ENCODE results near the gene MOSPD3. TPM values are rescaled to one million over a fixed set of nuclear protein-coding genes. Genes with fewer than 3 reads are reported as not detected.

The MOSPD3 gene
- total RNA-seq, 1 experiment from 2014 or later: 16.7 TPM

DNA sequence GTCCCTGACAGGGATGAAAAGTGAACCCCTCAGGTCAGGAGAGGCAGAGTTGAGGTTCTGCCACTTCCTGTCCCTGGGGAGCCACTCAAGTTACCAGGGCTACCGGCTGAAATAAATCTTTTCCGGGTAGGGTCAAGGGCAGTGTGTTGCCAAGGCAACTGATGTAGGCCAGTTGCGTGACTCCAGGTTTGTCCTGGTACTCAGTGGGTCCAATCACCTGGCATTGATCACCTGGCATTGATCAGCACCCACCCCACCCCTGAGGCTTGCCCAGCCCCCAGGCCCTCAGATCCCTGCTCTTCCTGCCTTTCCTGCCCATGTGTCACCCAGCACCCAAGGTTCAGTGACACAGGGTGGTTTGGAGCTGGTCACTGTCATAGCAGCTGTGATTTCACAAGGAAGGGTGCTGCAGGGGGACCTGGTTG, 44.6 kb upstream of the MOSPD3 start:
- WGBS (ENCODE audit: extremely low coverage, insufficient read length, low lambda C conversion rate): no CpG with 5 or more reads among the region's 3 CpGs
- Mint-ChIP-seq H3K27me3 (ENCODE audit: low read depth) (peaks cover 5% of the 10 kb centered on the region), H3K4me3 (peak overlapping the region in 1 of 2 experiments; percentile 7; a peak in 1 of 5 replicates), H3K9me3 (peaks cover 0 to 2% of the 10 kb centered on the region in 2 experiments; a peak in 1 of 5 replicates), H3K36me3 (ENCODE audit: insufficient read depth in 1 of 3, low read depth in 3 of 3) (peaks cover 2 to 4% (median 2%) of the 10 kb centered on the region in 3 experiments; a peak in 3 of 7 replicates), H3K4me1 (peaks cover 34 to 43% of the 10 kb centered on the region in 2 experiments), H3K27ac (no peak overlapping the region)
- peak; percentile 20 for DNase-seq
- H3K23ac ChIP-seq (ENCODE audit: insufficient read length, low read depth, low read length): no peak overlapping the region
- H2AFZ ChIP-seq (ENCODE audit: low read length): no peak overlapping the region
- no peak overlapping the region for H3K18ac ChIP-seq (ENCODE audit: insufficient read length, low read depth, low read length)
- H3K79me1 ChIP-seq (ENCODE audit: insufficient read depth, low read depth, low read length, poor library complexity, severe bottlenecking): no peaks in the 10 kb centered on the region
- no peak overlapping the region for H3K56ac ChIP-seq (ENCODE audit: insufficient read length, low read depth, low read length)
- H4K5ac ChIP-seq (ENCODE audit: insufficient read length, low read depth, low read length): no peak overlapping the region
- no peak overlapping the region for H3K14ac ChIP-seq (ENCODE audit: insufficient read depth, low read length)
- H3K23me2 ChIP-seq (ENCODE audit: insufficient read length, low read depth, low read length, poor library complexity, severe bottlenecking): peaks cover 9% of the 10 kb centered on the region
- TF ChIP-seq, protein P1, sequence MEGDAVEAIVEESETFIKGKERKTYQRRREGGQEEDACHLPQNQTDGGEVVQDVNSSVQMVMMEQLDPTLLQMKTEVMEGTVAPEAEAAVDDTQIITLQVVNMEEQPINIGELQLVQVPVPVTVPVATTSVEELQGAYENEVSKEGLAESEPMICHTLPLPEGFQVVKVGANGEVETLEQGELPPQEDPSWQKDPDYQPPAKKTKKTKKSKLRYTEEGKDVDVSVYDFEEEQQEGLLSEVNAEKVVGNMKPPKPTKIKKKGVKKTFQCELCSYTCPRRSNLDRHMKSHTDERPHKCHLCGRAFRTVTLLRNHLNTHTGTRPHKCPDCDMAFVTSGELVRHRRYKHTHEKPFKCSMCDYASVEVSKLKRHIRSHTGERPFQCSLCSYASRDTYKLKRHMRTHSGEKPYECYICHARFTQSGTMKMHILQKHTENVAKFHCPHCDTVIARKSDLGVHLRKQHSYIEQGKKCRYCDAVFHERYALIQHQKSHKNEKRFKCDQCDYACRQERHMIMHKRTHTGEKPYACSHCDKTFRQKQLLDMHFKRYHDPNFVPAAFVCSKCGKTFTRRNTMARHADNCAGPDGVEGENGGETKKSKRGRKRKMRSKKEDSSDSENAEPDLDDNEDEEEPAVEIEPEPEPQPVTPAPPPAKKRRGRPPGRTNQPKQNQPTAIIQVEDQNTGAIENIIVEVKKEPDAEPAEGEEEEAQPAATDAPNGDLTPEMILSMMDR (conservative IDR thresholded peaks at IDR 0.05): no peak
- no peak overlapping the region for H2BK5ac ChIP-seq (ENCODE audit: insufficient read length, low read length)
- no peaks in the 10 kb centered on the region for H3K79me2 ChIP-seq (ENCODE audit: insufficient read depth, low read length)
- H3K4me1 ChIP-seq (ENCODE audit: insufficient read depth, low read length): peaks cover 9% of the 10 kb centered on the region; the same call in 1 of the 2 replicates
- no peak overlapping the region for H2BK15ac ChIP-seq (ENCODE audit: low read depth, low read length)
- H2BK120ac ChIP-seq (ENCODE audit: low read depth, low read length, poor library complexity, severe bottlenecking): no peak overlapping the region
- H4K91ac ChIP-seq (ENCODE audit: insufficient read length, low read depth, low read length): no peak overlapping the region
- H2AK5ac ChIP-seq (ENCODE audit: insufficient read length, low read length): no peak overlapping the region
- H3K4ac ChIP-seq (ENCODE audit: low read depth, low read length): no peak overlapping the region
- no peak overlapping the region for H2BK20ac ChIP-seq (ENCODE audit: low read depth, low read length, poor library complexity, severe bottlenecking)
- H2BK12ac ChIP-seq (ENCODE audit: insufficient read length, low read depth, low read length): no peak overlapping the region
- no peaks in the 10 kb centered on the region for H4K20me1 ChIP-seq (ENCODE audit: control insufficient read depth, insufficient read depth, insufficient read length)
- no peak overlapping the region for H4K8ac ChIP-seq (replicated peaks; ENCODE audit: insufficient read length, low read depth, low read length)
- H3T11ph ChIP-seq (ENCODE audit: low read length): no peak overlapping the region
- H3K9me3 ChIP-seq (ENCODE audit: control insufficient read depth, low read depth, low read length): no peaks in the 10 kb centered on the region
- H3K9ac ChIP-seq (ENCODE audit: extremely low read depth, insufficient read length, low read length): no peak overlapping the region
- no peak overlapping the region for H3K4me2 ChIP-seq (ENCODE audit: insufficient read depth, insufficient read length, low read length)
- H3K27ac ChIP-seq (ENCODE audit: insufficient read length, low read depth, low read length): no peak overlapping the region
- no peaks in the 10 kb centered on the region for H3K27me3 ChIP-seq (ENCODE audit: insufficient read depth, low read length)
